Neural progenitor cell (in vitro differentiated cells): Measurements from ENCODE around the gene FRMD5. TPM values are rescaled to one million over a fixed set of nuclear protein-coding genes. Genes with fewer than 3 reads are reported as not detected.

Experiments used
- DNase-seq: peaks from one replicate; pipeline ENCODE4 v3.0.0-alpha.2; 2016; ENCODE audit warnings: low spot score
- H2AFZ ChIP-seq: fragments of 200-600 bp; sonication (generic); replicated peaks from 2 replicates; pipeline ENCODE4 v1.6.1; 2016; ENCODE audit warnings: antibody characterized with exemption
- H3F3A ChIP-seq: fragments of 200-600 bp; sonication (generic); 2 replicates; pipeline ENCODE4 v1.6.1; 2016; ENCODE audit warnings: antibody characterized with exemption, low read depth
- H3K27ac ChIP-seq: fragments of 200-600 bp; sonication (generic); 2 replicates; pipeline ENCODE4 v1.5.1; 2016; ENCODE audit warnings: mild to moderate bottlenecking
- H3K27me3 ChIP-seq: fragments of 200-600 bp; sonication (generic); 2 replicates; pipeline ENCODE4 v1.6.1; 2016; ENCODE audit warnings: mild to moderate bottlenecking, moderate library complexity
- H3K36me3 ChIP-seq: fragments of 200-600 bp; sonication (generic); 2 replicates; pipeline ENCODE4 v1.5.1; 2016
- H3K4me1 ChIP-seq: fragments of 200-600 bp; sonication (generic); 2 replicates; pipeline ENCODE4 v1.6.1; 2016; ENCODE audit warnings: mixed run types
- H3K4me2 ChIP-seq: fragments of 200-600 bp; sonication (generic); 2 replicates; pipeline ENCODE4 v1.6.1; 2016
- H3K4me3 ChIP-seq: fragments of 200-600 bp; sonication (generic); 2 replicates; pipeline ENCODE4 v1.5.1; 2016
- H3K79me2 ChIP-seq: fragments of 200-600 bp; sonication (generic); 2 replicates; pipeline ENCODE4 v1.6.1; 2016; ENCODE audit warnings: low read depth
- H3K9ac ChIP-seq: fragments of 200-600 bp; sonication (generic); 2 replicates; pipeline ENCODE4 v1.6.1; 2016
- H3K9me3 ChIP-seq: fragments of 200-600 bp; sonication (generic); 2 replicates; pipeline ENCODE4 v1.5.1; 2016; ENCODE audit warnings: low read depth
- H4K20me1 ChIP-seq: fragments of 200-600 bp; sonication (generic); 2 replicates; pipeline ENCODE4 v1.6.1; 2016; ENCODE audit warnings: low read depth
- H3K27ac Mint-ChIP-seq: 3 replicates; pipeline ENCODE4 v1.8.0; 2021; ENCODE audit warnings: mixed read lengths
- H3K27me3 Mint-ChIP-seq: 2 replicates; pipeline ENCODE4 v1.8.0; 2022; ENCODE audit warnings: low read depth, mild to moderate bottlenecking, inconsistent platforms, moderate library complexity, mixed read lengths; ENCODE audit not compliant: insufficient read depth
- H3K36me3 Mint-ChIP-seq: 3 replicates; pipeline ENCODE4 v1.8.0; 2021; ENCODE audit warnings: mixed read lengths
- H3K4me1 Mint-ChIP-seq: 3 replicates; pipeline ENCODE4 v1.8.0; 2021; ENCODE audit warnings: mixed read lengths
- H3K4me3 Mint-ChIP-seq: 3 replicates; pipeline ENCODE4 v1.8.0; 2021; ENCODE audit warnings: mild to moderate bottlenecking, moderate library complexity, mixed read lengths
- H3K9me3 Mint-ChIP-seq: 3 replicates; pipeline ENCODE4 v1.8.0; 2020; ENCODE audit warnings: mixed read lengths
- CTCF ChIP-seq: fragments of 200-600 bp; sonication (generic); IDR thresholded peaks from 2 replicates; pipeline ENCODE4 v1.5.1; 2017; ENCODE audit warnings: antibody characterized with exemption, mild to moderate bottlenecking
- EZH2 ChIP-seq: fragments of 200-600 bp; sonication (generic); IDR thresholded peaks from 2 replicates; pipeline ENCODE4 v1.6.1; 2017; ENCODE audit warnings: antibody characterized with exemption, mild to moderate bottlenecking, moderate library complexity
- EZH2phosphoT487 ChIP-seq: fragments of 200-600 bp; sonication (generic); IDR thresholded peaks from 2 replicates; pipeline ENCODE4 v1.6.1; 2017; ENCODE audit warnings: antibody characterized with exemption
- total RNA-seq: library from RNA; depleted of rRNA; stranded (reverse); fragments of >200 nt; gene quantifications from 2 replicates; pipeline ENCODE4 v1.2.3, GENCODE V29; 2015; ENCODE audit warnings: low replicate concordance

Gene FRMD5
- total RNA-seq, 1 donor from 2014 or later, result 10.1 TPM

- H3K4me2 ChIP-seq, result no peak overlapping the region
- H3K27me3 Mint-ChIP-seq, result peaks cover 3% of the 10 kb centered on the region
Measured at GRCh38 chr15:44222478-44222877, 27.4 kb upstream of the FRMD5 start.

GRCh38 chr15:44219073-44219472 lies 24.0 kb upstream of the FRMD5 start:
- Mint-ChIP-seq H3K4me1 (peaks cover 2% of the 10 kb centered on the region), H3K9me3 (no peaks in the 10 kb centered on the region), H3K27me3 (no peaks in the 10 kb centered on the region), H3K4me3 (no peak overlapping the region), H3K27ac (no peak overlapping the region), H3K36me3 (no peaks in the 10 kb centered on the region)
- Histone ChIP-seq H3K79me2 (no peaks in the 10 kb centered on the region), H3K27me3 (no peaks in the 10 kb centered on the region), H3K27ac (no peak overlapping the region), H3K4me2 (no peak overlapping the region), H3K9ac (no peak overlapping the region), H3K4me1 (no peaks in the 10 kb centered on the region), H2AFZ (peak overlapping the region; percentile 79), H3K36me3 (no peaks in the 10 kb centered on the region), H3K9me3 (no peaks in the 10 kb centered on the region), H3K4me3 (no peak overlapping the region), H4K20me1 (no peaks in the 10 kb centered on the region), H3F3A (no peaks in the 10 kb centered on the region)
- TF ChIP-seq EZH2phosphoT487 (no peak), CTCF (no peak), EZH2 (no peak)
- DNase-seq, result no peak

More at GRCh38 chr15:44222478-44222877, 27.4 kb upstream of the FRMD5 start:
- Histone ChIP-seq H3K27me3 (no peaks in the 10 kb centered on the region), H2AFZ (no peak overlapping the region), H3K9me3 (no peaks in the 10 kb centered on the region), H3K79me2 (no peaks in the 10 kb centered on the region), H3F3A (no peaks in the 10 kb centered on the region), H4K20me1 (no peaks in the 10 kb centered on the region), H3K9ac (no peak overlapping the region), H3K27ac (no peak overlapping the region), H3K4me3 (no peak overlapping the region), H3K4me1 (no peaks in the 10 kb centered on the region), H3K36me3 (no peaks in the 10 kb centered on the region)
- Mint-ChIP-seq H3K27ac (no peak overlapping the region), H3K36me3 (no peaks in the 10 kb centered on the region), H3K9me3 (peaks cover 5% of the 10 kb centered on the region), H3K4me3 (no peak overlapping the region), H3K4me1 (peaks cover 2% of the 10 kb centered on the region)
- TF ChIP-seq EZH2 (no peak), EZH2phosphoT487 (no peak), CTCF (no peak)
- no peak for DNase-seq

- no peak overlapping the region for H3K4me3 Mint-ChIP-seq
- Histone ChIP-seq H3K36me3 (no peaks in the 10 kb centered on the region), H3K4me2 (no peak overlapping the region), H3K4me3 (no peak overlapping the region), H3K9ac (no peak overlapping the region), H3K9me3 (no peaks in the 10 kb centered on the region), H2AFZ (no peak overlapping the region), H4K20me1 (no peaks in the 10 kb centered on the region), H3F3A (no peaks in the 10 kb centered on the region), H3K79me2 (no peaks in the 10 kb centered on the region), H3K27ac (no peak overlapping the region), H3K4me1 (no peaks in the 10 kb centered on the region), H3K27me3 (no peaks in the 10 kb centered on the region)
- H3K9me3 Mint-ChIP-seq, result no peaks in the 10 kb centered on the region
- H3K27ac Mint-ChIP-seq, result no peak overlapping the region
- no peak for DNase-seq
- no peaks in the 10 kb centered on the region for H3K36me3 Mint-ChIP-seq
- no peaks in the 10 kb centered on the region for H3K27me3 Mint-ChIP-seq
- TF ChIP-seq EZH2phosphoT487 (no peak), CTCF (no peak)
- peaks cover 2% of the 10 kb centered on the region for H3K4me1 Mint-ChIP-seq
Measured at GRCh38 chr15:44216958-44217357, 21.9 kb upstream of the FRMD5 start.

GRCh38 chr15:44215594-44215993 lies 20.5 kb upstream of the FRMD5 start:
- Histone ChIP-seq H3K27ac (no peak overlapping the region), H3K9me3 (no peaks in the 10 kb centered on the region), H2AFZ (no peak overlapping the region), H3K9ac (no peak overlapping the region), H3K36me3 (no peaks in the 10 kb centered on the region), H3K4me2 (no peak overlapping the region), H4K20me1 (no peaks in the 10 kb centered on the region), H3K79me2 (no peaks in the 10 kb centered on the region), H3K4me1 (no peaks in the 10 kb centered on the region), H3F3A (no peaks in the 10 kb centered on the region), H3K27me3 (no peaks in the 10 kb centered on the region), H3K4me3 (no peak overlapping the region)
- no peaks in the 10 kb centered on the region for H3K9me3 Mint-ChIP-seq
- no peaks in the 10 kb centered on the region for H3K36me3 Mint-ChIP-seq
- no peak overlapping the region for H3K27ac Mint-ChIP-seq
- H3K27me3 Mint-ChIP-seq, result peaks cover 3% of the 10 kb centered on the region
- no peak overlapping the region for H3K4me3 Mint-ChIP-seq
- H3K4me1 Mint-ChIP-seq, result peaks cover 2% of the 10 kb centered on the region
- DNase-seq, result no peak
- TF ChIP-seq EZH2 (no peak), EZH2phosphoT487 (no peak), CTCF (no peak)
